SK-N-DZ (cell line): ENCODE data around the gene DMXL1.
"Not testable (repeated sequence)": the region's sequence is repeated elsewhere in the genome, so short reads cannot be mapped to it uniquely, and the experiment has no call there.

Source experiments
- DNase-seq: peaks from one replicate; pipeline ENCODE4 v3.0.0-alpha.2; 2015; ENCODE audit warnings: low spot score

Gene DMXL1

DNA sequence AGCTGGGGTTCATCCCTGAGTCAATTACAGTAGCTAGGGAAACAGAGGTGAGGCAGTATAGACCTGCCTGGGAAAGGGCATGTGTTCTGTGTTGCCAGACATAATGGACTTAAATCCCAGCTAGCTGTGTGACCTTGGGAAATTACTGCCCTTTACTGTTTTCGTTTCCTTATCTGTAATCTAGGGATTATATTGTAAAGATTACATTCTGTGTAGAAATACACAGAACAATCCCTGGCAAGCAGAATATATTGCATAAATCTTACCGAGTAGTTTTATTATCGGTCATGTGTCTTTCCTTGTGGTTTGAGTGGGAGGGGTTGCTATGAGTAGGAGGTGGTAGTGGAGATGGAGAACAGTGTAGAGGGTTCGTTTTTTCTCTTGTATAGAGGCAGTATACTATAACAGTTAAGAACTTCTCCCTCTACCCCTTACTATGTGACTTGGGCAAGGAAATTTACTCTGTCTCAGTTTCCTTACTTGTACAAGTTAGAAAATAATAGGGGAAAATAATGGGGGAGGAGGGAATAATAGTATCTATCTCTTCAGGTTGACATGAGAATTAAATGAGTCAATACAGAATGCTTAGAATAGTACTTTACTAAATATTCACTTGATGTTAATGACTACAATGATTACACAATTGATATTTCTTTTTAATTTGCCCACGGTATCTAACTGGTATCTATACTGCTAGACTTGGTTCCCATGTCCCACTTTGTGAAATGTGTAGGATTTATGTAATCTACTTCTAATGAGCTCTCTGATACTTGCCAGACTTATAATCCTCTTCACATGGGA lies 7.1 kb upstream of the DMXL1 start:
- DNase-seq: no peak

DNA sequence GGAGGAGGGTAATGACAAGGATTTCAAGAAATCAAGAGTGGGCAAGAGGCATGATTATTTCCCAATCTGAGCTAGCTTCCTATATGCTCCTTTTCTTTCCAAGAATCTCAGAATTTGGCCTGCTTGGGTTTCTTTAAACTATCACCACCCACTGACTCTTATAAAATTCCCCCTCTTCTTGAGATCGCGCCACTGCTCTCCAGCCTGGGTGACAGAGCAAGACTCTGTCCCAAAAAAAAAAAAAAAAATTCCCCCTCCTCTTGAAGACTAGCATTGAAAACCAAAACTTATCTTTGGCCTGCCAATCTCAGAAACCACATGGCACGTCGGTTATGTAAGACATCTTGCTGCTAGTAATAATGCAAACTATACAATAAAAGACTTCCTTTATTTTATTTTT lies 3.4 kb upstream of the DMXL1 start:
- DNase-seq: no peak

DNA sequence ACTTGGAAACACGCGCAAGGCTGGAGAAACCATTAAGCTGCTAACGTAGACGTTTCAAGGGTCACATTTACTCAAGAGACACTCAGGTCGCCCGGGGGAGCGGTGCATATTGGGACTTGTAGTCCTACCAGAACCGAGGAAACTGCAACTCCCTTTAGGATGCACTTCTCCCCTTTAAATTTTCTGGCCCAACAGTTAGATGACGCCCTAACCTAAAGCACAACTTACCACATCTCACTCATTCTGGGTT lies 384 bp upstream of the DMXL1 start:
- no peak for DNase-seq

DNA sequence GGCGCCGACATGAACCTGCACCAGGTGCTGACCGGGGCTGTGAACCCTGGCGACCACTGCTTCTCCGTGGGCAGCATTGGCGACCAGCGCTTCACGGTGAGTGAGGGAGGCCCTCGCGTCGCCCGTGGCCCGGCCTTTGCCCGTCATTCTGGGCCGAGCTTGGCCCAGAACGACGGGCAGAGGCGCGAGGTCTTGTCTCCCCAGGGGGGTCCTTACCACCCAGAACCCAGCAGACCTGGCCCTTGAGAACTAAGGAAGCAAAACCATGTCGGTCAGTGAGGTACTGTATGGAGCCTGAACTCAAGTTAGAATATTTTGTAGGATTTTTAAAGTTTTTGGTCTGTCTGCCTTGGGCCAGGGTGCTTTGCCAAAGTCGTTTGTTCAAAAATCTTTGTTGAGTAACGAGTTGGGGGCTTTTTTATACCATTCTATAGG lies 691 bp downstream of the DMXL1 start:
- DNase-seq: no peak

DNA sequence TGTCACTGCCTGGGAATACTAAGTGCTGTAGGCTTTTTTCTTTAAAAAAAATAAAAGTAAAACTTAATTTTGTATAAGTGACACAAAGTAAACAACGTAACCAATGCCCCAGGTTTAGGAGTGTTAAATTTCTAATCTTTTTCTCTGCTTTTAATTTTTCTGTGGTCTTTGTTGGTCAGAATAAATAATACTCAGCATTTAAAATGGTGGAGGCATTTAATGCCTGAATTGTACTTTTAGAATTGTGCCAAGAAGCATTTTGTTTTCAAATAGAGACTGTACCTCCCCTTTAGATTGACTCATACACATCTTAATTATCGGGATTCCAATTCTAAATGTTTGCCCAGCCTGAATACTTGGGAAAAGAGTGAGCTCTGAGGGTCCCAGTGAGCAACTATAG lies 1.6 kb downstream of the DMXL1 start:
- no peak for DNase-seq

DNA sequence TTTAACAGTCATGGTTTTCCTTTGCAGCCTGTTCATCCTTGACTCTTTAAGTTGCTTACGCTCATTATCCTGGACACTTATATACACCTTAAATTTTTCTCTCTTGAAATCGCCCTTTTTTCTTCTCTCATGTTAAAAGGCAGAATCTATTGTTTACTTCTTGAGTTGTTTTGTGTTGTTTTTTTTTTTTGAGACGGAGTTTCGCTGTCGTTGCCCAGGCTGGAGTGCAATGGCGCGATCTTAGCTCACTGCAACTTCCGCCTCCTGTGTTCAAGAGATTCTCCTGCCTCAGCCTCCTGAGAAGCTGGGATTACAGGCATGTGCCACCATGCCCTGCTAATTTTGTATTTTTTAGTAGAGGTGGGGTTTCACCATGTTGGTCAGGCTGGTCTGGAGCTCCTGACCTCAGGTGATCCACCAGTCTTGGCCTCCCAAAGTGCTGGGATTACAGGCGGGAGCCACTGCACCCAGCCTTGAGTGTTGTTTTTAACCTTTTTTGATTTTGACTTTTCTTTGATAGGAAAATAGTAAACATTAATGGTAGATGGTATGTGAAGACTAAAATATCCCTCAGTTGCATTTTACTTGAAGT lies 3.0 kb downstream of the DMXL1 start:
- not testable (repeated sequence) for DNase-seq

DNA sequence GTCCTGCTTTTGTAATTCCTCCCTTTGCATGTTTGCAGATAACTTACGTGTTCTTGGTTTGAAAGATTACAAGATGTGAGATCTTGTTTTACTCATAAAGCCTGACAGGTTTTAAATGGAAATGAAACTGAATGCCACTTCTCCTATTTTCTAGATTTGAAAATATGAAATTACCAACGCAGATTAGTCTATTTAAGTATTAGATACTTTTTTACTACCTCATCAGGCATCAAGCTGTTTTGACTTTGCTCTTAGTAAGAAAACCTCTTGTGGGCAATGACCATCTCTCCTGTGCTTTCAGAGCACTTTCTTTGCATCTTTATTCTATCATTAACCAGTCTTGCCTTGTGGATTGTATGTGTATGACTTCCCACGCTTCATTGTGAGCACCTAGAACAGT lies 3.5 kb downstream of the DMXL1 start:
- no peak for DNase-seq

DNA sequence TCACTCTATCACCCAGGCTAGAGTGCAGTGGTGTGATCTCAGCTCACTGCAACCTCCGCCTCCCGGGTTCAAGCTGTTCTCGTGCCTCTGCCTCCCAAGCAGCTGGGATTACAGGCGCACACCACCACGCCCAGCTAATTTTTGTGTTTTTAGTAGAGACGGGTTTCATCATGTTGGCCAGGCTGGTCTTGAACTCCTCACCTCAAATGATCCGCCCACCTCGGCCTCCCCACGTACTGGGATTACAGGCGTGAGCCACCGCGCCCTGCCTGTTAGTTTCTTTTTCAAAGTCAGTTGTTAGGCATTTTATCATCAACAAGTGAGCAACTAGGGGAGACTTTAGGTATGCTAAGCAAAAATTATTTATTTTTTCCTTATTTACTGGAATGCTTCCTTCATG lies 4.4 kb downstream of the DMXL1 start:
- not testable (repeated sequence) for DNase-seq

DNA sequence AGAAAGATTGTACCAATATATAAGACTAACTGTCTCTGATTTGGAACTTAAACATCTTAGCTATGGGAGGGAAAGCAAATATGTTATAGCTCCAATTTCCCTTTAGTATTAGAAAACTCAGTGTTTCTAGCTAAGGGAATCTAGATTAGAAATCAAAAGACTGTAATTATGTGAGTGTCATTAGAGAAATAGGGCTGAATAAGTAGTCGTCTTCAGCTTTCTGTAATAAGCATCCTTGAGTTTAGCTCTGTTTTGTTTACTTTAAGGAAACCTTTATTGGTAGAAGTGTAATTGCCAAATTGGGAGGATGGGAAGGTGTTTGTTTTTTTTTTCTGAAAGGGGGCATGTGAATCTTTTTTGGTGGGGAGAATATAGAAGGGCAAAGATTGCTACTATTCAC lies 5.2 kb downstream of the DMXL1 start:
- DNase-seq: no peak

DNA sequence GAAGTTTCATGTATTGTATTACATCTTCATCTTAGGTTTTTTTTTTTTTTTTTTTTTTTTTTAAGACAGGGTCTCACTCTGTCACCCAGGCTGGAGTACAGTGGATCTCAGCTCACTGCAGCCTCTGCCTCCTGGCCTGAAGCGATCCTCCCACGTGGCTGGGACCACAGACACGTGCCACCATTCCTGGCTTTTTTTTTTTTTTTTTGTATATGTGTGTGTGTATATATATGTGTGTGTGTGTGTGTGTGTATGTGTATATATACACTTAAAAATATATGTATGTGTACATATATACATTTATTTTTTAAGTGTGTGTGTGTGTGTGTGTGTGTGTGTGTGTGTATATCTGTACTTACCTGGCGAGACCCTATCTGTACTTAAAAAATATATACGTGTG lies 6.6 kb downstream of the DMXL1 start:
- no peak for DNase-seq

DNA sequence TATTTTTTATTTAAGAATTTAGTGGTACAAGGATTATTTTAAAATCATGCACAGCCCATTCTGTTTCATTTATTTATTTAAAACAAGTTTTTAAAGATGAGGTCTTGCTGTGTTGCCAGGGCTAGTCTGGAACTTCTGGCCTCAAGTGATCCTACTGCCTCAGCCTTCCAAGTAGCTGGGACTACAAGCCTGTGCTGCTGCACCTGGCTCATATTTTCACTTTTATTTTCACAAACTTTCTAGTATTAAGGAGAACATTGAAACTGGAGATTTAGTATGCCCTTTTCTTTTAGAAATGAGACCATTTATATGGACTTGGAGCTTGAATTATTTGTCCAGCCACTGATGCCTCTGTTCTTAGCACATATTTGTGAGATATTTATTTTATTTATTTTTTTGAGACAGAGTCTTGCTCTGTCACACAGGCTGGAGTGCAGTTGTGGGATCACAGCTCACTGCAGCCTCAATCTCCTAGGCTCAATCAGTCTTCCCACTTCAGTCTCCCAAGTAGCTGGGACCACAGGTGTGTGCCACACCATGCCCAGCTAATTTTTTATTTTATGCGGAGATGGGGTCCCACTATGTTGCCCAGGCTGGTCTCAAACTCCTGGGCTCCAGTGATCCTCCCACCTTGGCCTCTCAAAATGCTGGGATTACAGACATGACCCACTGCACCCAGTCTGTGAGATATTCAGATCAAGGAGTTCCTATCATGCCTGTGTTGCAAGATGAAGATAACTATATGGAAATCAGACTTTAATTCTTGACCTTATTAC lies 7.4 kb downstream of the DMXL1 start:
- no peak for DNase-seq

DNA sequence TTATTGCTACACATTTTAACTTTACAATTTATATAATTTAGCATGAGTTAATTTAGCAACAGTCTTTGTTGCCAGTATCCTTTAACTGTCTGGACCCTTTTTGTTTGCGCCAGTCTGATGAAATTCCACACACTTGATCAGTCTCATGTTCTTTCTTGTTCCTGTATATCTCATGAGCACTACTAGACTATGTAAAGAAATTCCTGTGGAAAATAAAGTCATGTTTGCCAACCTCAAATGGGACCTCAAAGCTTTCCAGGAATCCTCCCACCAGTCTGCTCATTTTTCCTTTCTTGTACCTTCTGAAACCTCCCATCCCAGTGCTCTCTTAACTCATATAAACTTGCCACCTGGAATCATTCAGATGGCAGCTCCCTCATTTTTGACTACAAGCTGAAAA lies 8.0 kb downstream of the DMXL1 start:
- no peak for DNase-seq

DNA sequence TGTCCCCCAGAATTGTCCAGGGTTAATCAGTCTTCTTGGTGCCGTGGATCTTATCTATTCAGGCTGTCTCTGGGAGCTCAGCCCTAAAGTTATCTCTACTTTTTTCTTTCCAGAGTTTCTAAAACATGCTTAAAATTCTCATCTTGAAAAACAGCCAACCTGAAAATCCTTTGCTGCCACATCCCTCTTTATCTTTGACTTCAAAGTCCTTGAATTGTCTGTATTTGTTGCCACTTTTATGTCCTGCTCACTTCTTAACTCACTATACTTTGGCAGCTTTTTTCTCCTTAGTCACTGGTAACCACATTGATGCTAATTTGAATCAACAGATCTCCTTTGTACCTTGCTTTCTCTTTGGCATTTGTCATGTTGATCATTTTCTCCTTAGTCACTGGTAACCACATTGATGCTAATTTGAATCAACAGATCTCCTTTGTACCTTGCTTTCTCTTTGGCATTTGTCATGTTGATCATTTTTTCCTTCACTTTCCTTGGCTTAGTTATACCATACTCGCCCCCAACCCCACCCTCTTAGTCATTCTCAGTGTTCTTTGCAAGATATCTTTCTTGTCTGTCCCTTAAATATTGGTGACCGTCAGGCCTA lies 8.5 kb downstream of the DMXL1 start:
- DNase-seq: no peak

DNA sequence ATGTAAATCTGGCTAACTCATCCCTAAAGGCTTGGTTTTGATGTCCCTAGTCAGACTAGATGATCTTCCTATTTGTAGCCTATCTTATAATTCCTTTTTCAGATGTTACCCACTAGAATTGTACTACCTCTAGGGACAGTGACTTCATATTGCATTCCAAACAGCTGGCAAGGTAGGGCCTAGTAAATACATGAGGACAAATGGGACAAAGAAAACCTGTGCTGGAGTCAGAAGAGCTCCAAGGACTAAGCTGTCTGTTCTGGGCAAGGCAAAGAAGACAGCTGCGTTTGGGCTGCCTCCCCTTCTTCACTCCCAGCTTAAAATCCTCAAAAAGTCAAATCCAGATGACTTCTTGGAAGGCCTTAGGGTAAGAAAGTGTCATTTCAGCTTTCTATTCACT lies 10.0 kb downstream of the DMXL1 start:
- no peak for DNase-seq

DNA sequence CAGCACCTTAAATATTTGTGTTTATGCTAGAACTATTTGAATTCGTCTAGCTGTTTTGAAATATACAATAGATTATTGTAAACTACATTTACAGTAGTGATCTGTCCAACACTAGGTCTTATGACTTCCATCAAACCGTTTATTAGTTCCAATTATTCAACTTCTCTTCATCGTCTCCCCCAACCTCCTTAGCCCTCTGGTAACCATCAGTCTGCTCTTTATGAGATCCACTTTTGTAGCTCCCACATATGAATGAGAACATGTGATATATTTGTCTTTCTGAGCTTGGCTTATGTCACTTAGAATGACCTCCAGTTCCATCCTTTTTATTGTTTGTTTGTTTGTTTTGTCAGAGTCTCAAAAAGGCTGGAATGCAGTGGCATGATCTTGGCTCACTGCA lies 11.8 kb downstream of the DMXL1 start:
- DNase-seq: no peak

DNA sequence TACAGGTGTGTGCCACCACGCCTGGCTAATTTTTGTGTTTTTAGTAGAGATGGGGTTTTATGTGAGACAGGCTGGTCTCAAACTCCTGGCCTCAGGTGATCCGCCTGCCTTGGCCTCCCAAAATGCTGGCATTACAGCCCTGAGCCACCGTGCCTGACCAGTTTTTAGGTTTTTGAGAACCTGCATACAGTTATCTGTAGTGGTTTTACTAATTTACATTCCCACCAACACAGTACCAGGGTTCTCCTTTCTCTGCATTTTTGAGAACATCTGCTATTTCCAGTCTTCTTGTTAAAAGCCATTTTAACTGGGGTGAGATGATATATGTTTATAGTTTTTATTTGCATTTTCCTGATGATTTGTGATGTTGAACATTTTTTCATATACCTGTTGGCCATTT lies 12.8 kb downstream of the DMXL1 start:
- no peak for DNase-seq

DNA sequence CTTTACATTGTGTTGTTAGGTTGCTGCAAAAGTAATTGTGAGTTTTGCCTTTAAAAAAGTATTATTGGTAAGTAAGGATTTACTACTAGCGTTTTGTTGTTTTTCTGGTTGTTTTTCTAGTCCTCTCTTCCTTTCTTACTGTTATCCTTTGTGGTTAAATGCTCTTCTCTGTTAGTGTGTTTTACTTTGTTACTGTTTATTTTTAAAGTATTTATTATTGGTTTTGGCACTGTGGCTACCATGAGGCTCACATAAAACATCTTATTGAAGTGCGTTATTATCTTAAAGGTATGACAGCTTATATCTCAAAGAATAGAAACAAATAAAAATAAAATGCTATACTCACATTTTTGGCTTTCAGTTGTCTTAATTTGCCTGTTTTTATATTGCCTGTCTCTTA lies 17.6 kb downstream of the DMXL1 start:
- no peak for DNase-seq

DNA sequence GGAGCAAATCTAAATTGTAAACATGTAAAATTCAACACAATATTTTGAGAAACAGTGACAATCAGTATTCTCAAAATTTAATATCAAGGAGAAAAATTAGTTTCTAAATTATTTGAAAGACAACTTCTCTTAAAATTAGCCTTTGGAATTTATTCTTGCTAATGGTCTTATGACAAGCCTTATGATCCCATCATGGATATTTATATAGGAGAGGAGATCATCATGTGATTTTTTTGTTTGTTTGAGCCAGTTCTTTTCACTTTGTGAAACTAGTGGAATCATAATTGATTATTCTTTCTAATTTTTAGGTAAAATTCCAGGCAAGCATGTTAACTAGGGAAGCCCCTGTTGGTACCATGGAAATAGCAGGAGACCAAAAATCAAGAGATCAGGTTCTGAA lies 24.7 kb downstream of the DMXL1 start:
- DNase-seq: no peak

DNA sequence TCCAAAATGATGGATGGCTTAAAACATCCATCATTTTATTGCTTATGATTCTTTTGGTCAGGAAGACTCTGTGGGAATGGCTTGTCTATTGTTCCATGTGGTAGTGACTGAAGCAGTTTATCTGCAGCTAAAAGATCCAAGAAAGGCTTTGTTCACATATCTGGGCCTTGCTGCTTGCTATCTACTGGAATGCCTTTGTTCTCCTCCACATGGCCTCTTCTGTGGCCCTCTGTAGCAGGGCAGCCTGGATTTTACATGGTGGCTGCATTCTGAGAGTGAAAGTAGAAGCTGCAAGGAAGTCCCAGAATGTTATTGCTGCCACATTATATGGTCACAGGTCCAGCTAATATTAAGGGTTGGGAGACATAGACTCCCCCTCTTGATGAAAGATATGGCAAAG lies 35.1 kb downstream of the DMXL1 start:
- no peak for DNase-seq

DNA sequence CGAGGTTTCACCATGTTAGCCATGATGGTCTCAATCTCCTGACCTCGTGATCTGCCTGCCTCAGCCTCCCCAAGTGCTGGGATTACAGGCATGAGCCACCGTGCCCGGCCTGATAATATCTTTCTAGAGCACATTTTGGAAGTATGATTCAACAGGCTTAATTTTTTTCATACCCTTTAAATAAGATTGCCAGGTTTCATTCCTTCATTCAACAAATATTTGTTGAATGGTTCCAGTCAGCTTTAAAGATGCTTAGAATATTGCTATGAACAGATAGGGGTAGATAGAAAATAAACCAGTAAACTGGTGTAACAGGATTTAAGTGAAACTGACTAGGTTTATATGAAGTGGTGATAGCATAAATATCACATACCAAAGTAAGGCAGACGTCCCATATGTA lies 41.3 kb downstream of the DMXL1 start:
- DNase-seq: no peak

DNA sequence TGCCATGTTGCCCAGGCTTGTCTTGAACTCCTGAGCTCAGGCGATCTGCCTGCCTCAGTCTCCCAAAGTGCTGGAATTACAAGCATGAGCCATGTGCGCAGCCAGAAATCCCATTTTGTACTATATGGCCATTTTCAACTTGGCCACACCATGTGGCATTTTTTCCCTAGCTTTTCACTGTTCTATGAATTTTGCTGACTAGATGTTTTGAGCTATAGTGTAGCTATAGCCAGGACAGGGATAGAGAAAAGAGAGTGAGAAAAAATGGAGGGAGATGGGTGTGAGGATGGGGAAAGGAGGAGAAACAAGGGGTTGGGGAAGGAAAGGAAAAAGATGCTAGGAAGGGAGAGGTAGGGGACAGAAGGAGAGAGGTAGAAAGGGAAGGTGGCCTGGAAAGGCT lies 46.4 kb downstream of the DMXL1 start:
- no peak for DNase-seq

DNA sequence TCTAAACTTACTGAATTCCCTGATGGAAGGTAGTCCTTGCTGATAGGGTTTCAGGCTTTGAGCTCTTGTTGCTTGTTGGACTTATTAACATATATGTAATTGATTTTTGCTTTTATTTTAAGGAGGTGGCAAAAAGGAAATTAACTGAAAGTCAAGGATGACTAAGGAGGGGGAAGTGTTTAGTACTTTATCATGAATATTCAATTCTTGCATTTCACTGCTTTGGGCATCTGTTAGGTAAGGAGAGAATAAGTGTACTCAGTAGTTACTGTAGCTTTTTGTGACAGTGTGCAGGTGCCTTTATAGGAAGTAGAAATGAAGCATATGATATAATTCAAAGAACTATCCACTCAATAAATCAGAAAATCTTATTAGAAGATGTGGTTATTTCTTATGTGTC lies 47.1 kb downstream of the DMXL1 start:
- no peak for DNase-seq

DNA sequence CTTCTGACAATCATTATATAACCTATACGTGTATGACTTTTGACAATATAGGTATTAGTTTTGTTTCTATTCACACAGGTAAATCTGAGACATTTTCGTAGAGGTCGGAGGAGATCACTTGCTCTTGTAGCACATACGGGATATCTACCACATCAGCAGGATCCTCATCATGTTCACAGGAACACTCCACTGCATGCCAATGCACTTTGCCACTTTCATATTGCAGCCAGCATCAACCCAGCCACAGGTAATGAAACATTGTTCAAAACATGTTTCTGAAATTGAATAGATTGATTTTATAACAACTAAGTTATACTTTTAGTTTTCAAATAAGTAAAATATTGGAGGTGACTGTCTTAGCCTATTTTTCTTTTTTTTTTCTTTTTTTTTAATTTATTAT lies 50.0 kb downstream of the DMXL1 start:
- DNase-seq: no peak
